ENCODE results near the gene TMEM132D. TPM values are rescaled to one million over a fixed set of nuclear protein-coding genes. Genes with fewer than 3 reads are reported as not detected.

The TMEM132D gene
- total RNA-seq, 2 donors from 2014 or later, result 4.4 to 14.2 TPM

- no peaks in the 10 kb centered on the region for H3K4me1 ChIP-seq (ENCODE audit: control insufficient read depth, insufficient read depth, low read length)
- Mint-ChIP-seq H3K4me3 (no peak overlapping the region), H3K27ac (no peak overlapping the region), H3K4me1 (peaks cover 9% of the 10 kb centered on the region), H3K27me3 (ENCODE audit: insufficient read depth) (no peaks in the 10 kb centered on the region), H3K9me3 (peaks cover 2% of the 10 kb centered on the region), H3K36me3 (ENCODE audit: low read depth) (peaks cover 5% of the 10 kb centered on the region)
- no peak overlapping the region for H3K27ac ChIP-seq (ENCODE audit: low read depth, low read length)
- WGBS, 2 experiments (ENCODE audit: insufficient coverage in 1 of 2, insufficient read length in 1 of 2), result 95 to 96% methylated on average over 8 of the region's 8 CpGs
- DNase-seq, result no peak
- no peaks in the 10 kb centered on the region for H3K36me3 ChIP-seq (ENCODE audit: control insufficient read depth, insufficient read depth, low read length)
- H3K9me3 ChIP-seq (ENCODE audit: control insufficient read depth, low read length), result no peaks in the 10 kb centered on the region
- no peak overlapping the region for H3K4me3 ChIP-seq (ENCODE audit: low read length)
- no peak for TF ChIP-seq CTCF (conservative IDR thresholded peaks at IDR 0.05)
- H3K9ac ChIP-seq (ENCODE audit: extremely low read depth, low read length, poor library complexity, severe bottlenecking), result no peak overlapping the region
- no peaks in the 10 kb centered on the region for H3K27me3 ChIP-seq (ENCODE audit: control insufficient read depth, insufficient read depth, low read length, poor library complexity, severe bottlenecking)
These were observed 180.6 kb downstream of the TMEM132D start for GRCh38 chr12:129723260-129723659.

- H3K9me3 Mint-ChIP-seq, result peaks cover 6% of the 10 kb centered on the region
- no peak for TF ChIP-seq CTCF (conservative IDR thresholded peaks at IDR 0.05)
- H3K36me3 ChIP-seq (ENCODE audit: control insufficient read depth, insufficient read depth, low read length), result no peaks in the 10 kb centered on the region
- H3K9me3 ChIP-seq (ENCODE audit: control insufficient read depth, low read length), result no peaks in the 10 kb centered on the region
- DNase-seq, result no peak
- no peaks in the 10 kb centered on the region for H3K27me3 Mint-ChIP-seq (ENCODE audit: insufficient read depth)
- no peaks in the 10 kb centered on the region for H3K27me3 ChIP-seq (ENCODE audit: control insufficient read depth, insufficient read depth, low read length, poor library complexity, severe bottlenecking)
- no peak overlapping the region for H3K4me3 Mint-ChIP-seq
- no peak overlapping the region for H3K27ac Mint-ChIP-seq
- H3K4me3 ChIP-seq (ENCODE audit: low read length), result no peak overlapping the region
- peaks cover 9% of the 10 kb centered on the region for H3K4me1 Mint-ChIP-seq
- H3K27ac ChIP-seq (ENCODE audit: low read depth, low read length), result no peak overlapping the region
- no peak overlapping the region for H3K9ac ChIP-seq (ENCODE audit: extremely low read depth, low read length, poor library complexity, severe bottlenecking)
- WGBS, 2 experiments (ENCODE audit: insufficient coverage in 1 of 2, insufficient read length in 1 of 2), result 86 to 90% methylated on average over 2 to 4 of the region's 4 CpGs
- peaks cover 19% of the 10 kb centered on the region for H3K36me3 Mint-ChIP-seq (ENCODE audit: low read depth)
- H3K4me1 ChIP-seq (ENCODE audit: control insufficient read depth, insufficient read depth, low read length), result no peaks in the 10 kb centered on the region
These were observed 183.2 kb downstream of the TMEM132D start for GRCh38 chr12:129720618-129721017.

- TF ChIP-seq CTCF (conservative IDR thresholded peaks at IDR 0.05), result no peak
- H3K27ac ChIP-seq (ENCODE audit: low read depth, low read length), result no peak overlapping the region
- 82 to 96% methylated on average over 3 of the region's 3 CpGs for WGBS, 2 experiments (ENCODE audit: insufficient coverage in 1 of 2, insufficient read length in 1 of 2)
- no peaks in the 10 kb centered on the region for H3K36me3 ChIP-seq (ENCODE audit: control insufficient read depth, insufficient read depth, low read length)
- H3K27me3 ChIP-seq (ENCODE audit: control insufficient read depth, insufficient read depth, low read length, poor library complexity, severe bottlenecking), result no peaks in the 10 kb centered on the region
- H3K4me3 ChIP-seq (ENCODE audit: low read length), result no peak overlapping the region
- H3K9me3 ChIP-seq (ENCODE audit: control insufficient read depth, low read length), result no peaks in the 10 kb centered on the region
- H3K4me1 ChIP-seq (ENCODE audit: control insufficient read depth, insufficient read depth, low read length), result no peaks in the 10 kb centered on the region
- Mint-ChIP-seq H3K9me3 (peaks cover 8% of the 10 kb centered on the region), H3K4me3 (no peak overlapping the region), H3K4me1 (peaks cover 9% of the 10 kb centered on the region), H3K27ac (no peak overlapping the region), H3K27me3 (ENCODE audit: insufficient read depth) (no peaks in the 10 kb centered on the region), H3K36me3 (ENCODE audit: low read depth) (peaks cover 26% of the 10 kb centered on the region)
- H3K9ac ChIP-seq (ENCODE audit: extremely low read depth, low read length, poor library complexity, severe bottlenecking), result no peak overlapping the region
- no peak for DNase-seq
These were observed 184.4 kb downstream of the TMEM132D start for GRCh38 chr12:129719416-129719815.
